B cell (primary cell): ENCODE data around the gene ASB15.

Experiments used
- CTCF ChIP-seq: fragments of 200-600 bp; IDR thresholded peaks from one replicate; pipeline ENCODE4 v1.8.0; 2022; ENCODE audit warnings: antibody characterized with exemption, mild to moderate bottlenecking
- EZH2 ChIP-seq: IDR thresholded peaks from 2 replicates; pipeline ENCODE4 v1.6.1; 2012; ENCODE audit warnings: borderline replicate concordance, low read depth, mild to moderate bottlenecking, moderate library complexity, low read length; ENCODE audit not compliant: insufficient read depth, poor library complexity, severe bottlenecking

- TF ChIP-seq CTCF = no peak
- TF ChIP-seq EZH2 = no peak
Observed at GRCh38 chr7:123677061-123677715, 75.6 kb downstream of the ASB15 start.
